ENCODE measurements around the gene HBD. TPM values are rescaled to one million over a fixed set of nuclear protein-coding genes. Genes with fewer than 3 reads are reported as not detected.

Gene HBD
- polyA plus RNA-seq, 2 of the 4 experiments (the other 2 are of a cell fraction) = not detected

DNA sequence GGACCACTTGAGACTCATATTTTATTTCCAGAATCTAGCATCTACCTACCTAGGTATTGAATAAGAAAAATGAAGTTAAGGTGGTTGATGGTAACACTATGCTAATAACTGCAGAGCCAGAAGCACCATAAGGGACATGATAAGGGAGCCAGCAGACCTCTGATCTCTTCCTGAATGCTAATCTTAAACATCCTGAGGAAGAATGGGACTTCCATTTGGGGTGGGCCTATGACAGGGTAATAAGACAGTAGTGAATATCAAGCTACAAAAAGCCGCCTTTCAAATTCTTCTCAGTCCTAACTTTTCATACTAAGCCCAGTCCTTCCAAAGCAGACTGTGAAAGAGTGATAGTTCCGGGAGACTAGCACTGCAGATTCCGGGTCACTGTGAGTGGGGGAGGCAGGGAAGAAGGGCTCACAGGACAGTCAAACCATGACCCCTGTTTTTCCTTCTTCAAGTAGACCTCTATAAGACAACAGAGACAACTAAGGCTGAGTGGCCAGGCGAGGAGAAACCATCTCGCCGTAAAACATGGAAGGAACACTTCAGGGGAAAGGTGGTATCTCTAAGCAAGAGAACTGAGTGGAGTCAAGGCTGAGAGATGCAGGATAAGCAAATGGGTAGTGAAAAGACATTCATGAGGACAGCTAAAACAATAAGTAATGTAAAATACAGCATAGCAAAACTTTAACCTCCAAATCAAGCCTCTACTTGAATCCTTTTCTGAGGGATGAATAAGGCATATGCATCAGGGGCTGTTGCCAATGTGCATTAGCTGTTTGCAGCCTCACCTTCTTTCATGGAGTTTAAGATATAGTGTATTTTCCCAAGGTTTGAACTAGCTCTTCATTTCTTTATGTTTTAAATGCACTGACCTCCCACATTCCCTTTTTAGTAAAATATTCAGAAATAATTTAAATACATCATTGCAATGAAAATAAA lies 9.5 kb downstream of the HBD start (continued):
- TF ChIP-seq, protein P1, sequence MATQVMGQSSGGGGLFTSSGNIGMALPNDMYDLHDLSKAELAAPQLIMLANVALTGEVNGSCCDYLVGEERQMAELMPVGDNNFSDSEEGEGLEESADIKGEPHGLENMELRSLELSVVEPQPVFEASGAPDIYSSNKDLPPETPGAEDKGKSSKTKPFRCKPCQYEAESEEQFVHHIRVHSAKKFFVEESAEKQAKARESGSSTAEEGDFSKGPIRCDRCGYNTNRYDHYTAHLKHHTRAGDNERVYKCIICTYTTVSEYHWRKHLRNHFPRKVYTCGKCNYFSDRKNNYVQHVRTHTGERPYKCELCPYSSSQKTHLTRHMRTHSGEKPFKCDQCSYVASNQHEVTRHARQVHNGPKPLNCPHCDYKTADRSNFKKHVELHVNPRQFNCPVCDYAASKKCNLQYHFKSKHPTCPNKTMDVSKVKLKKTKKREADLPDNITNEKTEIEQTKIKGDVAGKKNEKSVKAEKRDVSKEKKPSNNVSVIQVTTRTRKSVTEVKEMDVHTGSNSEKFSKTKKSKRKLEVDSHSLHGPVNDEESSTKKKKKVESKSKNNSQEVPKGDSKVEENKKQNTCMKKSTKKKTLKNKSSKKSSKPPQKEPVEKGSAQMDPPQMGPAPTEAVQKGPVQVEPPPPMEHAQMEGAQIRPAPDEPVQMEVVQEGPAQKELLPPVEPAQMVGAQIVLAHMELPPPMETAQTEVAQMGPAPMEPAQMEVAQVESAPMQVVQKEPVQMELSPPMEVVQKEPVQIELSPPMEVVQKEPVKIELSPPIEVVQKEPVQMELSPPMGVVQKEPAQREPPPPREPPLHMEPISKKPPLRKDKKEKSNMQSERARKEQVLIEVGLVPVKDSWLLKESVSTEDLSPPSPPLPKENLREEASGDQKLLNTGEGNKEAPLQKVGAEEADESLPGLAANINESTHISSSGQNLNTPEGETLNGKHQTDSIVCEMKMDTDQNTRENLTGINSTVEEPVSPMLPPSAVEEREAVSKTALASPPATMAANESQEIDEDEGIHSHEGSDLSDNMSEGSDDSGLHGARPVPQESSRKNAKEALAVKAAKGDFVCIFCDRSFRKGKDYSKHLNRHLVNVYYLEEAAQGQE (IDR thresholded peaks at IDR 0.05) = no peak
- TF ChIP-seq NR3C1 (IDR thresholded peaks at IDR 0.05) (no peak), HOXA7 (CRISPR knock-in tag; IDR thresholded peaks at IDR 0.05) (no peak)

DNA sequence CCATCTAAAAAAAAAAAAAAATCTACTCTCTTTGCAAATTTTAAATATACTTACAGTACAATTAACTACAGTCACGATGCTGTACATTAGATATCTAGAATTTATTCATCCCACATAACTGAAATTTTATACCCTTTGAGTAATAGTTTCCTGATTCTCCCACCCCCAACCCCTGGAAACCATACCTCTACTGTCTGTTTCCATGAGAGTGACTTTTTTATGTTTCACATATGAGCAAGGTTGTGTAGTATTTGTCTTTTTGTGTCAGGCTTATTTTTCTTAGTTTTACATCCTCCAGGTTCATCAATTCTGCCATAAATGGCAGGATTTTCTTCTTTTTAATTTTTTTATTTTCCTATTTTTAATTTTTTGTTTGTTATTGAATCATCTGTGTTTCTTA lies 10.6 kb downstream of the HBD start:
- no peak for ATAC-seq
- POLR2A ChIA-PET = no interaction called here
- Histone ChIP-seq H3K4me1 (no peaks in the 10 kb centered on the region), H3K4me2 (no peak overlapping the region), H3K9me3 (no peaks in the 10 kb centered on the region), H3K4me3 (no peak overlapping the region), H3K27ac (no peak overlapping the region)
- 23% methylated on average over 1 of the region's 1 CpG for WGBS (ENCODE audit: missing lambda C conversion rate)
- FAIRE-seq = no peak
- no peak for DNase-seq (ENCODE audit: low read depth in 1 of 2, low spot score in 1 of 2)
- CTCF ChIA-PET = no interaction called here
- TF ChIP-seq RAD21 (conservative IDR thresholded peaks at IDR 0.05 in 1 of 2, IDR thresholded peaks at IDR 0.05 in 1 of 2) (no peak), PHF8 (IDR thresholded peaks at IDR 0.05; ENCODE audit: borderline replicate concordance, low read depth) (no peak), NPAS2 (CRISPR knock-in tag; IDR thresholded peaks at IDR 0.05; ENCODE audit: borderline replicate concordance) (no peak), GATA3 (IDR thresholded peaks at IDR 0.05; ENCODE audit: borderline replicate concordance) (no peak), EHMT2 (IDR thresholded peaks at IDR 0.05; ENCODE audit: low read depth) (no peak), ESRRA (IDR thresholded peaks at IDR 0.05; ENCODE audit: borderline replicate concordance, low read length) (no peak), RNF2 (IDR thresholded peaks at IDR 0.05; ENCODE audit: borderline replicate concordance, low read depth) (no peak), CHD2 (IDR thresholded peaks at IDR 0.05; ENCODE audit: low read length, partially characterized antibody) (no peak), ZFP36 (IDR thresholded peaks at IDR 0.05; ENCODE audit: borderline replicate concordance, partially characterized antibody) (no peak), ZSCAN20 (CRISPR knock-in tag; IDR thresholded peaks at IDR 0.05) (no peak), TFCP2L1 (CRISPR knock-in tag; IDR thresholded peaks at IDR 0.05) (no peak), EP300 (IDR thresholded peaks at IDR 0.05) (no peak), NR3C1 (IDR thresholded peaks at IDR 0.05) (no peak)
- TF ChIP-seq, protein P2, sequence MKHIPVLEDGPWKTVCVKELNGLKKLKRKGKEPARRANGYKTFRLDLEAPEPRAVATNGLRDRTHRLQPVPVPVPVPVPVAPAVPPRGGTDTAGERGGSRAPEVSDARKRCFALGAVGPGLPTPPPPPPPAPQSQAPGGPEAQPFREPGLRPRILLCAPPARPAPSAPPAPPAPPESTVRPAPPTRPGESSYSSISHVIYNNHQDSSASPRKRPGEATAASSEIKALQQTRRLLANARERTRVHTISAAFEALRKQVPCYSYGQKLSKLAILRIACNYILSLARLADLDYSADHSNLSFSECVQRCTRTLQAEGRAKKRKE (CRISPR knock-in tag; IDR thresholded peaks at IDR 0.05; ENCODE audit: low read depth) = no peak
- TF ChIP-seq, protein P3, sequence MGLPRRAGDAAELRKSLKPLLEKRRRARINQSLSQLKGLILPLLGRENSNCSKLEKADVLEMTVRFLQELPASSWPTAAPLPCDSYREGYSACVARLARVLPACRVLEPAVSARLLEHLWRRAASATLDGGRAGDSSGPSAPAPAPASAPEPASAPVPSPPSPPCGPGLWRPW (IDR thresholded peaks at IDR 0.05) = no peak
- TF ChIP-seq, protein P4, sequence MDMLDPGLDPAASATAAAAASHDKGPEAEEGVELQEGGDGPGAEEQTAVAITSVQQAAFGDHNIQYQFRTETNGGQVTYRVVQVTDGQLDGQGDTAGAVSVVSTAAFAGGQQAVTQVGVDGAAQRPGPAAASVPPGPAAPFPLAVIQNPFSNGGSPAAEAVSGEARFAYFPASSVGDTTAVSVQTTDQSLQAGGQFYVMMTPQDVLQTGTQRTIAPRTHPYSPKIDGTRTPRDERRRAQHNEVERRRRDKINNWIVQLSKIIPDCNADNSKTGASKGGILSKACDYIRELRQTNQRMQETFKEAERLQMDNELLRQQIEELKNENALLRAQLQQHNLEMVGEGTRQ (IDR thresholded peaks at IDR 0.05) = no peak
- TF ChIP-seq, protein P5, sequence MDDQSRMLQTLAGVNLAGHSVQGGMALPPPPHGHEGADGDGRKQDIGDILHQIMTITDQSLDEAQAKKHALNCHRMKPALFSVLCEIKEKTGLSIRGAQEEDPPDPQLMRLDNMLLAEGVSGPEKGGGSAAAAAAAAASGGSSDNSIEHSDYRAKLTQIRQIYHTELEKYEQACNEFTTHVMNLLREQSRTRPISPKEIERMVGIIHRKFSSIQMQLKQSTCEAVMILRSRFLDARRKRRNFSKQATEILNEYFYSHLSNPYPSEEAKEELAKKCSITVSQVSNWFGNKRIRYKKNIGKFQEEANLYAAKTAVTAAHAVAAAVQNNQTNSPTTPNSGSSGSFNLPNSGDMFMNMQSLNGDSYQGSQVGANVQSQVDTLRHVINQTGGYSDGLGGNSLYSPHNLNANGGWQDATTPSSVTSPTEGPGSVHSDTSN (IDR thresholded peaks at IDR 0.05) = no peak

All from A549 (cell line).